Measurements from ENCODE around the gene CCNI. TPM values are rescaled to one million over a fixed set of nuclear protein-coding genes. Genes with fewer than 3 reads are reported as not detected.

The CCNI gene
- total and polyA plus RNA-seq, 4 donors = 36.2 to 87.5 (median 62.3) TPM

DNA sequence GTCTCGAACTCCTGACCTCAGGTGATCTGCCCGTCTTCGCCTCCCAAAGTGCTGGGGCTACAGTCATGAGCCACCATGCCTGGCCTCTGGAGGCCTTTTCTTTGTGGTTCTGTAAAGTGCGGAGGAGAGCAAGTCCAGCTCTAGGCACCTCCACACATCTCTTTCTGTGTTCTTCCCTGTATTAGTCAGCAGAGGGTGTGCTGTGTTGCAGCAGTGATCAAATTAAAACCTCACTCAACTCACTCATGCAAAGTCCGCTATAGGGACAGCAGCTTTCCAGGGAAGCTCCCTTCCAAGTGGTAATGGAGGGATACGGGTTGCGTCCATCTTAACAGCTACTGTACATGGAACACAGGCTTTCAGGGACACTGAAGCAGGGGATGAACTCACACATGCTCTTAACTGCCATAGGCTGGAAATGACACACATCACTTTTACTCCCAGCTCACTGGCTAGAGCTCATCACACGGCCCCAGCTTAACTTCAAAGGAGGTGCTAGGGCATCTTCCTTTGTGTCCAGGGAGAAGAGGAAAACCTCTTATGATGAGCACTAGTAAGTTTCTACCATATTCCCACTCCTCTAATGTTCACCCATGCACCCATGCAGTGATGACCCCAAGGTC is 45.2 kb upstream of the CCNI start:
- Histone ChIP-seq H3K27me3 (ENCODE audit: control insufficient read depth in 4 of 4, insufficient read depth in 4 of 4, low read length in 3 of 4) (no peaks in the 10 kb centered on the region), H3K27ac (ENCODE audit: low read depth in 1 of 2, low read length in 2 of 2) (no peak overlapping the region), H3K9ac (ENCODE audit: low read depth in 1 of 2, low read length in 2 of 2) (no peak overlapping the region), H3K36me3 (ENCODE audit: control insufficient read depth in 4 of 4, insufficient read depth in 3 of 4, low read depth in 1 of 4, low read length in 3 of 4) (no peaks in the 10 kb centered on the region), H3K4me1 (ENCODE audit: control insufficient read depth in 4 of 4, insufficient read depth in 4 of 4, low read length in 3 of 4) (no peaks in the 10 kb centered on the region), H3K4me3 (ENCODE audit: low read depth in 1 of 3, low read length in 3 of 3) (no peak overlapping the region), H3K9me3 (ENCODE audit: control insufficient read depth in 4 of 4, low read length in 3 of 4) (no peaks in the 10 kb centered on the region)
- no peak for DNase-seq (ENCODE audit: low spot score)
- TF ChIP-seq, protein P1, sequence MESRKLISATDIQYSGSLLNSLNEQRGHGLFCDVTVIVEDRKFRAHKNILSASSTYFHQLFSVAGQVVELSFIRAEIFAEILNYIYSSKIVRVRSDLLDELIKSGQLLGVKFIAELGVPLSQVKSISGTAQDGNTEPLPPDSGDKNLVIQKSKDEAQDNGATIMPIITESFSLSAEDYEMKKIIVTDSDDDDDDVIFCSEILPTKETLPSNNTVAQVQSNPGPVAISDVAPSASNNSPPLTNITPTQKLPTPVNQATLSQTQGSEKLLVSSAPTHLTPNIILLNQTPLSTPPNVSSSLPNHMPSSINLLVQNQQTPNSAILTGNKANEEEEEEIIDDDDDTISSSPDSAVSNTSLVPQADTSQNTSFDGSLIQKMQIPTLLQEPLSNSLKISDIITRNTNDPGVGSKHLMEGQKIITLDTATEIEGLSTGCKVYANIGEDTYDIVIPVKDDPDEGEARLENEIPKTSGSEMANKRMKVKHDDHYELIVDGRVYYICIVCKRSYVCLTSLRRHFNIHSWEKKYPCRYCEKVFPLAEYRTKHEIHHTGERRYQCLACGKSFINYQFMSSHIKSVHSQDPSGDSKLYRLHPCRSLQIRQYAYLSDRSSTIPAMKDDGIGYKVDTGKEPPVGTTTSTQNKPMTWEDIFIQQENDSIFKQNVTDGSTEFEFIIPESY (IDR thresholded peaks at IDR 0.05) = no peak
- TF ChIP-seq, protein P2, sequence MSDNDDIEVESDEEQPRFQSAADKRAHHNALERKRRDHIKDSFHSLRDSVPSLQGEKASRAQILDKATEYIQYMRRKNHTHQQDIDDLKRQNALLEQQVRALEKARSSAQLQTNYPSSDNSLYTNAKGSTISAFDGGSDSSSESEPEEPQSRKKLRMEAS (IDR thresholded peaks at IDR 0.05) = no peak
- TF ChIP-seq FOXA1 (IDR thresholded peaks at IDR 0.05) (no peak), TAF1 (conservative IDR thresholded peaks at IDR 0.05) (no peak), HNF4G (IDR thresholded peaks at IDR 0.05) (no peak), RXRA (IDR thresholded peaks at IDR 0.05) (no peak), JUND (IDR thresholded peaks at IDR 0.05) (no peak), FOXA2 (IDR thresholded peaks at IDR 0.05) (no peak), EGR1 (IDR thresholded peaks at IDR 0.05; ENCODE audit: low read depth in 2 of 2) (no peak), GABPA (IDR thresholded peaks at IDR 0.05 in 1 of 2, conservative IDR thresholded peaks at IDR 0.05 in 1 of 2) (no peak), NR2F2 (IDR thresholded peaks at IDR 0.05) (no peak)
- TF ChIP-seq, protein P3, sequence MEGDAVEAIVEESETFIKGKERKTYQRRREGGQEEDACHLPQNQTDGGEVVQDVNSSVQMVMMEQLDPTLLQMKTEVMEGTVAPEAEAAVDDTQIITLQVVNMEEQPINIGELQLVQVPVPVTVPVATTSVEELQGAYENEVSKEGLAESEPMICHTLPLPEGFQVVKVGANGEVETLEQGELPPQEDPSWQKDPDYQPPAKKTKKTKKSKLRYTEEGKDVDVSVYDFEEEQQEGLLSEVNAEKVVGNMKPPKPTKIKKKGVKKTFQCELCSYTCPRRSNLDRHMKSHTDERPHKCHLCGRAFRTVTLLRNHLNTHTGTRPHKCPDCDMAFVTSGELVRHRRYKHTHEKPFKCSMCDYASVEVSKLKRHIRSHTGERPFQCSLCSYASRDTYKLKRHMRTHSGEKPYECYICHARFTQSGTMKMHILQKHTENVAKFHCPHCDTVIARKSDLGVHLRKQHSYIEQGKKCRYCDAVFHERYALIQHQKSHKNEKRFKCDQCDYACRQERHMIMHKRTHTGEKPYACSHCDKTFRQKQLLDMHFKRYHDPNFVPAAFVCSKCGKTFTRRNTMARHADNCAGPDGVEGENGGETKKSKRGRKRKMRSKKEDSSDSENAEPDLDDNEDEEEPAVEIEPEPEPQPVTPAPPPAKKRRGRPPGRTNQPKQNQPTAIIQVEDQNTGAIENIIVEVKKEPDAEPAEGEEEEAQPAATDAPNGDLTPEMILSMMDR (IDR thresholded peaks at IDR 0.05; ENCODE audit: low read depth, low read length, missing input control) = no peak
- TF ChIP-seq, protein P4, sequence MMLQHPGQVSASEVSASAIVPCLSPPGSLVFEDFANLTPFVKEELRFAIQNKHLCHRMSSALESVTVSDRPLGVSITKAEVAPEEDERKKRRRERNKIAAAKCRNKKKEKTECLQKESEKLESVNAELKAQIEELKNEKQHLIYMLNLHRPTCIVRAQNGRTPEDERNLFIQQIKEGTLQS (IDR thresholded peaks at IDR 0.05) = no peak
- WGBS = 90% methylated on average over 8 of the region's 8 CpGs

DNA sequence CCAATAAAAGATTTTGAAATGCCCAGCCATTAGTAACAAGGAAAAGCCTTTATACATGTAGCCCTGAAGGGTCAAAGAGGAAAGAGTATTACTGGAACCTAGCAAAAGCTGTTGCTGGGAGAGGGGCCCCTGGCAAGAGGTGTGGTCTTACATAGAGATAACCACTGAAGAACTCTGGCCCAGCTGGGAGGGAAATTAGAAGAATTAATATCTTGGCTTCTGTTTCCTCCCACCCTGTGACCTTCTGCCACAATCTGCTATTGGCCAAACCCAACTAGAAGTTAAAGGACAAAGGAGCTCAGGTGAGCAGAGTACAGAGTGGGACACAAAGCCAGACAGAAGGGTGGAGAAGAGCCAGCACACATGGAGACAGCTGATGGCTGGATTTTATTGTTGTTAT is 41.9 kb upstream of the CCNI start:
- no peak overlapping the region for H3K9ac ChIP-seq (ENCODE audit: low read depth in 1 of 2, low read length in 2 of 2)

More for the DNA sequence above, 41.9 kb upstream of the CCNI start:
- H3K27me3 ChIP-seq (ENCODE audit: control insufficient read depth in 4 of 4, insufficient read depth in 4 of 4, low read length in 3 of 4) = no peaks in the 10 kb centered on the region
- no peak overlapping the region for H3K4me3 ChIP-seq (ENCODE audit: low read depth in 1 of 3, low read length in 3 of 3)
- H3K36me3 ChIP-seq (ENCODE audit: control insufficient read depth in 4 of 4, insufficient read depth in 3 of 4, low read depth in 1 of 4, low read length in 3 of 4) = no peaks in the 10 kb centered on the region
- no peaks in the 10 kb centered on the region for H3K9me3 ChIP-seq (ENCODE audit: control insufficient read depth in 4 of 4, low read length in 3 of 4)
- H3K27ac ChIP-seq (ENCODE audit: low read depth in 1 of 2, low read length in 2 of 2) = no peak overlapping the region
- TF ChIP-seq YY1 (IDR thresholded peaks at IDR 0.05) (no peak), TAF1 (conservative IDR thresholded peaks at IDR 0.05) (no peak), REST (IDR thresholded peaks at IDR 0.05) (no peak)
- TF ChIP-seq, protein P4 (IDR thresholded peaks at IDR 0.05) = no peak
- TF ChIP-seq, protein P1 (IDR thresholded peaks at IDR 0.05) = no peak
- peaks cover 0 to 3% (median 0%) of the 10 kb centered on the region in 4 donors for H3K4me1 ChIP-seq (ENCODE audit: control insufficient read depth in 4 of 4, insufficient read depth in 4 of 4, low read length in 3 of 4)
- DNase-seq (ENCODE audit: low spot score) = no peak
